IPS-NIHi7 (cell line): ENCODE measurements around the gene CCDC134.

Source experiments
- DNase-seq: peaks from one replicate; pipeline ENCODE4 v3.0.0; 2012; ENCODE audit warnings: mixed read lengths; ENCODE audit errors: extremely low spot score

The CCDC134 gene

DNA sequence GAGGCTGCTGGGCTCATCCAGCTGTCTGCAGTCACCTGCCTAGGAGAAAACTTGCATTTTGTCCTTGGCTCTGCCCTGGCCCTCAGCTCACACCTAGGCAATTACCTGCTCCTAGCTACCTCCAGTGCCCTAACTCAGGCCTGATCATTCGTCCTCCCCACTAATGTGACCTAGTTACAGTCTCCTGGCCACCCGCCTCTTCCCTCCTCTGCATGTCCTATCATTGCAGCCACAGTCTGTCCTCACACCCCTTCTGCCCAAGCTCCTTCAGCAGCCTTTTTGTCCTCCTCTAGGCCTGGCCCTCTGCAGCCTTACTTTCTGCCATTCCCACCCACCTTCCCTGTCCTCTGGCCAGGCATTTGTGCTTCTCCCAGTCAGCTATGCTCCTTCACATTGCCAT is 17.7 kb upstream of the CCDC134 start:
- DNase-seq, result no peak

DNA sequence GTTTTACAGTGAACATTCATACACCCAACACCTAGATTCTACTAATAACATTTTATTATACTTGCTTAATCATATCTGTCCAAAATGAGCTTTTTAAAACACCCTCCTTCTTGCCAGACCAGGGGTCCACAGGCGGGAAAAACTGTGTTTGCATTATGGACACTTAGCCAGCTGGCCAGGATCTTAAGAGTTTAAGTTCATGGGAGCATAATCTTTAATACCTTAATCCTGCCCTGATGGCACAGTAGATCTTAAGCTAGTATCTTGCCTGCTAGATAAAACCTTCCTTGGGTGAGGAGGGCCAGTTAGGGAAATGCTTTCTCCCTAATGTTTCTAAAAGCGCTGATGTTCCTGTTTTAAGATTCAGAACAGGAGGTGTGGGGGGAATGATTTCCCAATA is 13.1 kb upstream of the CCDC134 start:
- DNase-seq, result no peak

DNA sequence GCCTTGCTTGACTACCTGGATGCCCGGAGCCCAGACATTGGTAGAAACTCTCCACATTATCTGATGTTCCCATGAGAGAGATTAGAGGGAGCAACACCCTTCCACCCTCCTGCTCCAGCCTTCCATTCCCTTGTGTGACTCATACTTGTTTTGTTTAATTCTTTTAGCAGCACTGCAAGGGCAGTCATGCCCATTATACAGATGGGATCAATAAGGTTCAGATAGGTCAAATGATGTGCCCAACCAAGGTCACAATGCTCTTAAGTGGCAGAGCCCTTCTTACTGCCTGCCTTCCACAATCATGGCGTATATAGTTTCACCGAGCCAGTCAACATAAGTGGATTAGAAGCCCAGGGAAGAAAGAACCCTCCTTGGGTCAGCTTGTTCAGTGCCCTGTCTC is 6.6 kb upstream of the CCDC134 start:
- DNase-seq, result no peak

DNA sequence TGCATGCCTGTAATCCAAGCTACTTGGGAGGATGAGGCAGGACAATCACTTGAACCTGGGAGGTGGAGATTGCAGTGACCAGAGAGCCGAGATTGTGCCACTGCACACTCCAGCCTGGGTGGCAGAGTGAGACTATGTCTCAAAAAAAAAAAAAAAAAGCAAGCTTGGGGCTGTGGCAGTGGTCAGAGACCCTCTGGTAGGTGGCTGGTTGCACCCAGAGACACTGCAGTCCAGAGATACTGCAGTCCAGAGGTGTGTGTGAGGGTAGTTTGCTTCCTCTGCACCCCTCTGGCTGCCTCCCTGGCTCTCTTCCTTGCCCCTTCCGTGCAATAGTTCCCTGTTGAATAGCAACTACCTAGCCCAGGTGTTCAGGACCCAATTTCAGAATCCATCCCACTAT is 1.7 kb upstream of the CCDC134 start:
- no peak for DNase-seq

DNA sequence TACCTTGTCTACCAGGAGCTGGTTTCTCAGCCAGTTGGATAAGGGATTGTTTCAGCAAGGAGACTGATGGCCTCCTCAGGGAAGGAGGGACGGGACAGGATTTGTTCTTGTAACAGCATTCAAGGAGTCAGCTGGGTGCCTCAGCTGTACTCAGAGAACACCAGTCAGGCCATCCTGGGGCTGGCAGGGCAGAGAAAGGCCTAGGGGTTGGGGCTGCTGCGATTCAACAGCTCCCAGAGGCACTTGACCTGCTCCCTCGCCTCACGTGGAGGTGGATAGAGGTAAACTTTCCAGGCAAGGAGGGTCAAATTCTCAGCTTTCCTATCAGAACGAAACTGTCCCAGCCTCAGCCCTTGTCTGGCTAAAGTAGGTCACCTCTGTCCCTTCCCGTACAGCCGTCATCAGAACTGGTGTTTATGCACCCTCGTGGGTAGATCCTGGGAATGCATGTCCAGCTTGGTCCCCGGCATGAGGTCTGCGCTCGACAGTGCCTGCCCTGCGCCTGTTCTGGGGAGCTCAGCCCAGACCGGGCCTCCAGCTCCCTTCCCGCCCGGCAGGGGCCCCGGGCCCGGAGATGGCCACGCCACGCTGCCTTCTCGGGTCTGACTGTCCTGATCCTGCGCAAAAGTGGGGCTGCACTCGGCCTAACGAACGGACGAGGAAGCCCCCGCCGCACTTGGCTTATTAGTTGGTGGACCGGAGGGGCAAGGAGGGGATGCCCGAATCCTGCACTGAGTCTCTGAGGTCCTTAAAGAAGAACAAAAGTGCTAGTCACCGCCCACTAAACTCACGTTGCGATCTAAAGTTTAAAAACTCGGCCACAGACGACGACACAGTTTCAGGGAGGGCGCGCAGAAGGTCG is 762 bp upstream of the CCDC134 start:
- peak; percentile 63 for DNase-seq

DNA sequence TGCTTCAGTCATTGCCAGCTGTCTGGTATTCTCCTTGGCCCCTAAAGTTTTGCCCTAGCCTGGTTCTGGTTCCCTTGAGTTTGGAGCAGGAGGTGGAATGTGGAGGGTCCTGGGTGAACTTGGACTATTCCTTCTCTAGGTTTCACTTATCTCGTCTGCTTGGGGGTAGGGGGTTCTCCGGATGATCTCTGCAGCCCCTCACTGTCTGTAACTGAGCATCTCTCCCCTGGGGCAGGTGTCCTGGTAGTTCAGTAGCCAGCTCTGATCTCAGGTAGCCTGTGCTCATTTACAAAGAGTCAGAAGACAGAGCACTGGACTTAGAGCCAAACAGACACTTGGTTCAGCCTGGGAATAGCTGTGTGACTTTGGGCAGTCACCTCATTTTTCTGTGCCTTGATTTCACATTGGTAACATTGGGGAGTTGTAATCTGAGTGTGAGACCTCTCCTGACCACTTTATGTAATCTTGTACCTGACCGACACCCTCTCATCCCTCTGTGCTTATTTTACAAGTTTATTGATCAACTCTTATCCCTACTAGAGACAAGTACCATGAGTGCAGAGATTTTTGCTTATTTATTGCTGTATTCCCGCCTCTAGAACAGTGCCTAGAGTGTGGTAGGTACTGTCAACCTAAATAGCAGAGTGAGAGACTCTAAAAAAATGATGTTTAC is 804 bp downstream of the CCDC134 start:
- DNase-seq, result no peak

DNA sequence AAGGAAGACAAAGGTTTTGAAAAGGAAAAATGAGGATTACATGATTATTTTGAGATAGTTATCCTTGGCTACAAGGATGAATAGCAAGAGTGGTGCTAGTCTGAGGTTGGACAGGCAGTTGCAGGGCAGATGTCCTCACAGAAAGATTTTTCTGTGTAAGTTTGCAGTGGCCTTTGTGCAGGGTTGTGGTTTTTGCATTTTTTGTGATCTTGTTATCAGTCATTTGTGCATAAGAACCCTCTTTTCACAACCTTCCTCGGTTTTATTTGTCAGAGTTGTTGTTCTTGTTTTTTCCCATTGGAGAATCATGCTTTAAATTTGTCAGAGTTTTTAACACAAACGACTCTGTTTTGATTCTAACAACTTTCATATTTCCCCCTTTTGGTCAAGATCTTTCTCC is 1.4 kb downstream of the CCDC134 start:
- DNase-seq, result no peak

DNA sequence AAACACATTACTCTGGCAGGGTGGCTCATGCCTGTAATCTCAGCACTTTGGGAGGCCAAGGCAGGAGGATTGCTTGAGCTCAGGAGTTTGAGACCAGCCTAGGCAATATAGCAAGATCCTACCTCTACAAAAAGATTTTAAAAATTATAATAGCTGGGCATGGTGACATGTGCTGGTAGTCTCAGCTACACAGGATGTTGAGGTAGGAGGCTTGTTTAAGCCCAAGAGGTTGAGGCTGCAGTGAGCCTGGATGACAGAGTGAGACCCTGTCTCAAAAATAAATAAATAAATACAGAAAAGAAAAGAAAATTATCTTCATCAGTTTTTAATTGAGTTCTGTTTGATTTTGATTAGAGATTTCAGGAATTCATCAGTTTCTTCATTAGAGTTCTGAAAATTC is 5.2 kb downstream of the CCDC134 start:
- no peak for DNase-seq

DNA sequence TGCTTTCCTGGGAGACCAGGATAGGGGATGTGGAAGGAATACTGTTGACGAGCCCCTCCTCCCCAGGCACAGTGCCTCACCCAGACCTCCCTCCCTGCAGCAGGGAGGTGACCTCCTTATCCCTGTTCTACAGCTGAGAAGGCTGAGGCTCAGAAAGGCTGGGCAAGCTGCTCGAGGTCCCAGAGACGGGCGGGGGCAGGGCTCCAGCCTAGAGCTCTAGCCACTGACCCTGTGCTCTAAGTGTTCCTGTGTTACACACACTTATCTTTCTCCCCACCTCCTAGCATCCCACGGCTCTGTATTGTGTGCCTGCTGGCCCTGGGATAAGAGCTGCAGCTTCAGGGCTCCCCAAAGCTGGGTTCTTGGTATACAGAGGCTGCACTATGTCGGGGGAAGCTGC is 7.9 kb downstream of the CCDC134 start:
- no peak for DNase-seq

DNA sequence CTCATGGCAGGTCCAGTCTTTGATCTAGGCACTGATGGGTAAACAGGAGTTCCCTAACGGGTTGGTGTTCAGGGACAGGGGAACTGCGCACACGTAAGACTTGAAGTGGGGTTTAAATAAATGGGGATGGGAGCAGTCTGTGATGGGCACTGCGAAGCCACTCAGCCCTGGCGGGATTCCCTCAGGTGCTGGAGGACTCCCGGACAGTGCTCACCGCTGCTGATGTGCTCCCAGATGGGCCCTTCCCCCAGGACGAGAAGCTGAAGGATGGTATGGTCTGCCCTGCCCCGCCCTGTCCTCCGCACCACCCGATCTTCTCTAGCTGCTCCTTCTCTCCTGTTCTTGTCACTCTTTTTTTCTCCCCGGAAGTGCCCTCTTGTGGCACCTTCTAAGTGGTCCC is 9.5 kb downstream of the CCDC134 start:
- no peak for DNase-seq

DNA sequence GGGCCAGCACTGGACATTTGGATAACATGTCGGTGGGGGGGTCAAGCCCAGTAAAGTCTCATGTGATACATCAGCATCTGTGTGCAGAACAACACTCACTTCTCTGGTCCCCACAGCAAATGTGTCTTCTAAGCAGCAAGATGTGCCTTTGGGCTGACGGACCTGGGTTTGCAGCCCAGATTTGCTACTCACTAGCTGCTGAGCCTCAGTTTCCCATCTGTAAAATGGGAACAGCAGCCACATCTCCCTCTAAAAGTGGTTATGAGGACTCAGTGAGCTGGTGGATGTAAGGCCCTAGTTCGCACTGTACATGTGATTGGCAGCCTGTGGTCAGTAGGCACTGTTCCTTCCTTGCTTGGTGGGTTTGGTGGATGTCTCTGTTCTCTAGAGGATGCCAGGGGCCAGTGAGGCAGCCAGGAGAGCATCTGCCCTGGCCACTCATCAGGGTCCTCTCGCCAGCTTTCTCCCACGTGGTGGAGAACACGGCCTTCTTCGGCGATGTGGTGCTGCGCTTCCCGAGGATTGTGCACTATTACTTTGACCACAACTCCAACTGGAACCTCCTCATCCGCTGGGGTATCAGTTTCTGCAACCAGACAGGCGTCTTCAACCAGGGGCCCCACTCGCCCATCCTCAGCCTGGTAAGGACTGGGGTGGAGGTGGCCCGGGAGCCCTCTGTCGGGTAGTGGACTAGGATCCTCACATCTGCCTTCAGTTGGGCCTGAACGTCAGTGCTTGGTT is 12.5 kb downstream of the CCDC134 start:
- DNase-seq, result no peak

DNA sequence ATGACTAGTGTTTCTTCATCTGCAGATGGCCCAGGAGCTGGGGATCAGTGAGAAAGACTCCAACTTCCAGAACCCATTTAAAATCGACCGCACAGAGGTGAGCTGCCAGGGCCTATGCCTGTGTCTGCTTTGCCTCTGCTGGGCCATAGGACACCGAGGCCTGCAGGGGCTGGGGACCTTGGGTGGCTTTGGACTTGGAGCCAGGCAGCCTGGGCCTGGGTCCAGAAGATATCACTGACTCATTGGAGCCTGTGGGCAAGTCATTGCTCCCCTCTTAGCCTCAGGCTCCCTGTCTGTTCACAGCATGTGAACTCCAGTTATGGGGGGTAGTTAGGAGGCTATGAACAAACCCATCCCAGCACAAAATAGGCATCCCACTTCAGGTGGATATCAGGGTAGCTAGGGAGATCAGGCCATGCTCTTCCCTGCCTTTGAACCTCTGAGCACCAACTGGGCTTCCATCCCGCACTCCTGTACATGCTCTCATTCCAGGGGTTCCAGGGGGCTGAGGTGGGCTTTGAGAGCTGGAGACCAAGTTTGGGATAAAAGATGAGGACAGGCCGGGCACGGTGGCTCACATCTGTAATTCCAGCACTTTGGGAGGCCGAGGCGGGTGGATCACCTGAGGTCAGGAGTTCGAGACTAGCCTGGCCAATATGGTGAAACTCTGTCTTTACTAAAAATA is 13.4 kb downstream of the CCDC134 start:
- no peak for DNase-seq

DNA sequence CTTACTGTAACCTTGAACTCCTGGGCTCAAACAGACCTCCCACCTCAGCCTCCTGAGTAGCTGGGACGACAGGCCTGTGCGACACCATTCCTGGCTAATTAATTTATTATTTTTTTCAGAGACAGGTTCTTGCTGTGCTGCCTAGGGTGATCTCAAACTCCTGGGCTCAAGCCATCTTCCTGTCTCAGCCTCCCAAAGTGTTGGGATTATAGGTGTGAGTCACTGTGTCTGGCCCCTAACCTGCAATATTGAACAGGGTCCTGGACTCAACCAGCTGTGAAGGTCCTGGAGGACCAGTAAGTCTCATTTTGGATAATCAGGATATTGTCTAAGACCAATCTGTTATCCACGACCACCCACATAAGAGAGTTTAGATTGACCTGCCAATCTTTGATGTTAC is 15.2 kb downstream of the CCDC134 start:
- DNase-seq, result no peak

DNA sequence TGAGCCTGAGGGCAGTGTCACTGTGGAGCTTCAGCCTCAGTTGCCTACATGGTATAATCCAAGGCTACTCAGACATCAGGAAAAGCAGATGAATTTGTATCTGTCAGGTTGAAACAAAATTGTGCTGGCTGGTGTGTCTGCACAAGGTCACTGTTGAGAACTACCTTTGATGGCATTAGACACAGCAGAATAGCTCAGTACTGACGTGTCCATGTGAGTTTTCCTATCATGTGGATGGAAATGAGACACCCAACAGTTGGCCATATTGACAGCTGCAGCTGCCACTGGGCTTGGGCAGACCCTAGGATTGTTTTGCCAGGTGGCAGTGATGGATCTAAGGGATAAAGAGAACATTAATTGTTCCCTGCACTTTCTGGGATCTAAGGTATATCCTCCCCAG is 15.8 kb downstream of the CCDC134 start:
- DNase-seq, result no peak

DNA sequence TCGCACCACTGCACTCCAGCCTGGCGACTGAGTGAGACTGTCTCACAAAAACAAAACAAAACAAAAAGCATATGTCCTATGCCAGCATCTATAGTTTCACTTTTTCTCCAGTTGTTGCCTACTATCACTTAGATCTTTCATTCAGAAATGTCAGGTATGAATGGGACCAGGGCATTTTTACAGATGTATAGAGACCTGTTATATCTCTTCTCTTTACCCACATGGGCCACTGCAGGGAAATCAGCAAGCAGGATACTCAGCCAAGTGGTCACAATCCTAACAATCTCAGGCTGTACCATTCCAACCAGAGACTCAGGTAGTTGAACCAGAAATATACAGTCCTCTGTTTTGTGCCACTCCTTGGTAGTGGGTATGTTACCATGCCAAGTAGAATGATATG is 16.4 kb downstream of the CCDC134 start:
- DNase-seq, result no peak

DNA sequence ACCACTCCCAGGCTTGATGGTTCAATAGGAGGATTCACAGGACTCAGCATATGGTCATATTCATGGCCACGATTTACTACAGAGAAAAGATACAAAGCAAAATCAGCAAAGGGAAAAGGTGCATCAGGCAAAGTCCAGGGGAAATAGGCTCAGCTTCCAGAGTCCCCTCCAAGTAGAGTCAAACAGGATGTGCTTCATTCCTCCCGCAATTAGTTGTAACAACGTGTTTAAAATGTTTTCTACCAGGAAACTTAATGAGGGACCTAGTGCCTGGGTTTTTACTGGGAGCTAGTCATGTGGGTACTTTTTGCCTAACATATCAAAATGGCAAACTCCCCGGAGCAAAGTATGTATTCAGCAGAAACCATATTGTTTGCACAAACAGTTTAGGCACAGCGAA is 17.5 kb downstream of the CCDC134 start:
- no peak for DNase-seq

DNA sequence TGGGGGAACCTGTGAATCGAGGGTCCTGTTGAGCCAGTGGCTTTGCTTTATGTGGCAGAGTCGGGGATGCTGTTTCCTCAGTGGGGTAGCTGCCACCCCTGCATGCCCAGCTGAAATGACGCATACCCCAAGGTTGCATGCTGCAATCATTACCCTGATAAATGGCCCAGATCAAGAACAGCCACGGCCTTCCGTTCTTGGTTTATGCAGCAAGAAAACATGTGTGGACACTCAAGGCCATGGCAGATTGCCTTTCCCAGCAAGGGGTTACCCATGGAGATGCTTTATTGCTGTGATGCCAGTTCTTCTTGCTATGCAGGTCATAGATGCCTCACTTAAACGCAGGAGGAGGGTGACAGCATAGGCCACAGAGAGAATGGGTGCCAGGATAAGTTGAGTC is 18.1 kb downstream of the CCDC134 start:
- DNase-seq, result no peak

DNA sequence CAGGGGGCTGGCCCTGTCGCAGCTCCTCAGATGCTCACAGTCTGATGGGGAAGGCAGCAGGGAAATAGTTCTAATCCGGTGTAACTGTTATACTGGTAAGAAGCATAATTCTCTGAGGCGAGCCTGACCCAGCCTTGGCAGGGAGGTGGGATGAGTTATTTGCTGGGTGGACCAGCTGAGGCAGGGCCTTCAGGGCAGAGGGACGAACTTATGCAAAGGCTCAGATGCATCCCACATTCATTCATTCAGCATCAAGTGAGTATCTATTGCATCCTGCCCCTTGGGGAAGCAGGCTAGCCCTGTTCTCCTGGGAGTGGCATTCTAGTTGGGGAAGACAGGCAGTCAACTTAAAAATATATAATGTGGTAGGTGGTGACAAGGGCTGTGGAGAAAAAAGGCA is 18.8 kb downstream of the CCDC134 start:
- DNase-seq, result no peak

DNA sequence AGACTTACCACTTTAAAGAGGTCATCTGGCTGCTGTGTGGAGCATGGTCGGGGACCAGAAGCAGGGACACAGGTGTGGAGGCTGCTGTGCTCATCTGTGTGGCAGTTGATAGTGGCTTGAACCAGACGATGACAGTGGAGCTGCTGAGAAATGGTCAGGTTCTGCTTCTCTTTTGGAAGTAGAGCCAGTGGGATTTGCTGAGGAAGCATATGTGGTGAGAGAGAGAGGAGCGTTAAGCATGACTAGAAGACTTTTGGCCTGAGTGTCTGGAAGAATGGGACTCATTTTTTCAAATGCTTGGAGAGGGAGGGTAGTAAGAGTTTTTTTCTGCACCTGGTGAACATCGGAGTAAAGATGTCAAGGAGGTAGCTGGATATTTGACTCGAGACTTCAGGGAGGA is 20.0 kb downstream of the CCDC134 start:
- no peak for DNase-seq

DNA sequence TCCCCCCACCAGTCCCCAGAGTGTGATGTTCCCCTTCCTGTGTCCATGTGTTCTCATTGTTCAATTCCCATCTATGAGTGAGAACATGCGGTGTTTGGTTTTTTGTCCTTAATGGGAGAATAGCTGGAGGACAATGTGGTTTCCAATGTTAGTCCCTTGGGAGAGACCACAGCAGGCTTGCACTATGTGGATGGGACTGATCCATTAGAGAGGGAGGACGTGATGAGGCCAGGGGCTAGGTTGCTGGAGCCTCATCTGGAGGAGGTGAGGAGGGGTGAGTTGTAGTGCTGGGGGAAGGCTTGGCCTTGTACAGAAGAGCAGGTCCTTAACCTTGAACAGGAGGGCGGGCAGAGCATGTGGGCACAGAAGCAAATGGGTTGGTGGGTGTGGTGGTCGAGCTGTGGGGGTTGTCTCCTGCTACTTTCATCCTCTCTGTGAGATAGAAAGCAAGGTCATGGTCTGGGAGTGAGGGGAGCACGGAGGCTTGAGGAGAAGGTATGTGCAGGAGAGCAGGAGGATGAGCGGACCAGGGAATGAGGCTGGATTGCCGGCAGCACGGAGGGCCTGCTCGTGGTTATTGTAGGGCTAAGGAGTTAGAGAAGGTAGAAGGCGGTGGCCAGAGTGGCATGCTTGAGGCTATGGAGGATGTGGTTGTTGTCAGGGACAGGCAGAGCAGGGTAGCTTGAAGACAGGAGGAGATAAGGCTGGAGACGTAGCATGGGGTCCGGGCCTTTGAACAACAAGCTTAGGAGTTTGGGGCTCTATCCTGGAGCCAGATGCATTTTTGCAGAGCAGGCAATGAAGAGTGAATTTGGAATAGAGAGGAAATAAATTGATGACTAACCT is 21.2 kb downstream of the CCDC134 start:
- no peak for DNase-seq

DNA sequence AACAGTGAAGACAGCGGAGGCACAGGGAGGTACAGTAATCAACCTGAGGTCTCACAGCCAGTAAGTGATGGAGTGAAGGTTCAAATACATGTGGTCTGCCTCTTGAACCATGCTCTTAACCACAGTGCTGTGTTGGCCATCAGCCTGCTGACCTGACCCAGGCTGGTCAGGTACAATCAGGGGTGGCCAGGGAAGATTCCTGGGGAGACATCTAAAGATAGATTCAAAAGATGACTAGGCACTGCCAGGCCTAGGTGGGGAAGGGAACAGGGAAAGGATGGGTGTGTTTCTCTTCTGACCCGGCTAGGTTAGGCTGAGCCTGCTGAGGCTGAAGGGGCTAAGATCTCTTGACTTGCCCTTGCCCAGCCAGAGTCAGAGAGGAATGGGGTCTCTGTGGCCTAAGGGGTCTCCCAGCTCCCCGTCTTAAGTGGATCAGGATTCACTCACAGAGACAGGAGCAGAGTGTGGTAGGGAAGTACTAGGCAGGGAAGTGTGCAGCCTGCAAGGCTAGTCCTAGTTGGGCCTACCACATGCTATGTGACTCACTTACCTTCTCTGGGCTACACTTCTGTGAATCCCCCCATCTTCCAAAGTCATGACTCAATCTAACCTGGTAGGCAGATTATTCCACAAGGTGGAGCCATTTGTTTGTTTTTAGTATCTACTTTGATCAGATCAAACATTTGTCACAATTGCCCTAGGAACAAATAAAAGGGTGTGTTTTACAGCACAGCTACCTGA is 22.0 kb downstream of the CCDC134 start:
- DNase-seq, result peak; percentile 59
